RWPE2 (cell line): ENCODE results near the gene FZR1.
A peak's percentile ranks its signal among the peaks of the same experiment; 100 is the strongest.

ENCODE experiments used
- ATAC-seq: fragments of 200-7000 bp; cut with Tn5 transposase; 3 replicates; pipeline ENCODE4 v1.9.1; 2021; ENCODE audit warnings: low read depth
- DNase-seq: peaks from one replicate; pipeline ENCODE4 v3.0.0-alpha.2; 2020; ENCODE audit warnings: low spot score
- H3K27ac ChIP-seq: fragments of 450-650 bp; 2 replicates; pipeline ENCODE4 v1.5.1; 2017; ENCODE audit warnings: mild to moderate bottlenecking; ENCODE audit not compliant: poor library complexity, severe bottlenecking
- H3K27me3 ChIP-seq: fragments of 250-450 bp; sonication (Bioruptor Pico); 2 replicates; pipeline ENCODE4 v1.5.1; 2021; ENCODE audit warnings: mild to moderate bottlenecking, moderate library complexity; ENCODE audit not compliant: insufficient read depth, poor library complexity, severe bottlenecking
- H3K36me3 ChIP-seq: fragments of 250-450 bp; sonication (Bioruptor Pico); 2 replicates; pipeline ENCODE4 v1.5.1; 2020; ENCODE audit warnings: low read depth, mild to moderate bottlenecking, moderate library complexity
- H3K4me1 ChIP-seq: fragments of 250-450 bp; sonication (Bioruptor Pico); 2 replicates; pipeline ENCODE4 v1.5.1; 2021; ENCODE audit warnings: mild to moderate bottlenecking, moderate library complexity; ENCODE audit not compliant: insufficient read depth, poor library complexity, severe bottlenecking
- H3K4me3 ChIP-seq: fragments of 250-450 bp; sonication (Bioruptor Pico); 2 replicates; pipeline ENCODE4 v1.5.1; 2021; ENCODE audit warnings: mild to moderate bottlenecking, moderate library complexity; ENCODE audit not compliant: severe bottlenecking
- H3K9me3 ChIP-seq: fragments of 250-450 bp; sonication (Bioruptor Pico); 2 replicates; pipeline ENCODE4 v1.5.1; 2021; ENCODE audit warnings: mild to moderate bottlenecking, moderate library complexity; ENCODE audit not compliant: severe bottlenecking
- CTCF ChIP-seq: fragments of 450-650 bp; IDR thresholded peaks from one replicate; pipeline ENCODE4 v1.5.1; 2017; ENCODE audit warnings: mild to moderate bottlenecking, moderate library complexity; ENCODE audit not compliant: poor library complexity, severe bottlenecking

The FZR1 gene

GRCh38 chr19:3496392-3497273, 9.5 kb upstream of the FZR1 start:
- Histone ChIP-seq H3K4me1 (peaks cover 7% of the 10 kb centered on the region), H3K27ac (no peak overlapping the region), H3K4me3 (no peak overlapping the region), H3K36me3 (peaks cover 24% of the 10 kb centered on the region), H3K9me3 (no peaks in the 10 kb centered on the region), H3K27me3 (no peaks in the 10 kb centered on the region)
- no peak for ATAC-seq
- DNase-seq, result no peak
- TF ChIP-seq CTCF, result no peak

GRCh38 chr19:3497757-3498520, 8.2 kb upstream of the FZR1 start:
- Histone ChIP-seq H3K27me3 (no peaks in the 10 kb centered on the region), H3K27ac (no peak overlapping the region), H3K36me3 (peaks cover 24% of the 10 kb centered on the region), H3K4me1 (peaks cover 7% of the 10 kb centered on the region), H3K4me3 (no peak overlapping the region), H3K9me3 (no peaks in the 10 kb centered on the region)
- TF ChIP-seq CTCF, result no peak
- no peak for ATAC-seq
- DNase-seq, result no peak

- DNase-seq, result no peak
- Histone ChIP-seq H3K27me3 (no peaks in the 10 kb centered on the region), H3K4me3 (peak overlapping the region; percentile 72), H3K27ac (peak overlapping the region; percentile 61), H3K9me3 (no peaks in the 10 kb centered on the region), H3K36me3 (peaks cover 17% of the 10 kb centered on the region), H3K4me1 (peaks cover 7% of the 10 kb centered on the region)
- ATAC-seq, result peak; percentile 6; the same call in 1 of the 3 replicates
- no peak for TF ChIP-seq CTCF
These were observed 6.2 kb upstream of the FZR1 start for GRCh38 chr19:3499738-3500428.

GRCh38 chr19:3500429-3501101, 5.5 kb upstream of the FZR1 start, which contains the start of gene DOHH:
Gene DOHH, minus strand, starts transcription at chr19:3500674. Its CDS starts 3,860 bp downstream, at chr19:3496814.
- Histone ChIP-seq H3K36me3 (peaks cover 11% of the 10 kb centered on the region), H3K4me3 (peak within 1 kb of the TSS; percentile 72), H3K27me3 (no peaks in the 10 kb centered on the region), H3K27ac (peak within 1 kb of the TSS; percentile 61), H3K9me3 (no peaks in the 10 kb centered on the region), H3K4me1 (peaks cover 7% of the 10 kb centered on the region)
- ATAC-seq, result peak; percentile 88
- TF ChIP-seq CTCF, result no peak
- peak; percentile 88 for DNase-seq
